ENCODE results near the gene BRD1.
"Not testable (repeated sequence)": the region's sequence is repeated elsewhere in the genome, so short reads cannot be mapped to it uniquely, and the experiment has no call there.

The BRD1 gene

GRCh38 chr22:49853981-49854831, 26.5 kb upstream of the BRD1 start:
- DNase-seq (ENCODE audit: low spot score) = no peak

GRCh38 chr22:49852898-49853894, 25.5 kb upstream of the BRD1 start, which contains the start of gene ZBED4:
TSS of gene ZBED4 (plus strand) at chr22:49853844. CDS start at chr22:49883663, 29,819 bp downstream.
- peak; percentile 96 for DNase-seq (ENCODE audit: low spot score)

GRCh38 chr22:49852568-49852897, 24.9 kb upstream of the BRD1 start:
- not testable (repeated sequence) for DNase-seq (ENCODE audit: low spot score)

DNA sequence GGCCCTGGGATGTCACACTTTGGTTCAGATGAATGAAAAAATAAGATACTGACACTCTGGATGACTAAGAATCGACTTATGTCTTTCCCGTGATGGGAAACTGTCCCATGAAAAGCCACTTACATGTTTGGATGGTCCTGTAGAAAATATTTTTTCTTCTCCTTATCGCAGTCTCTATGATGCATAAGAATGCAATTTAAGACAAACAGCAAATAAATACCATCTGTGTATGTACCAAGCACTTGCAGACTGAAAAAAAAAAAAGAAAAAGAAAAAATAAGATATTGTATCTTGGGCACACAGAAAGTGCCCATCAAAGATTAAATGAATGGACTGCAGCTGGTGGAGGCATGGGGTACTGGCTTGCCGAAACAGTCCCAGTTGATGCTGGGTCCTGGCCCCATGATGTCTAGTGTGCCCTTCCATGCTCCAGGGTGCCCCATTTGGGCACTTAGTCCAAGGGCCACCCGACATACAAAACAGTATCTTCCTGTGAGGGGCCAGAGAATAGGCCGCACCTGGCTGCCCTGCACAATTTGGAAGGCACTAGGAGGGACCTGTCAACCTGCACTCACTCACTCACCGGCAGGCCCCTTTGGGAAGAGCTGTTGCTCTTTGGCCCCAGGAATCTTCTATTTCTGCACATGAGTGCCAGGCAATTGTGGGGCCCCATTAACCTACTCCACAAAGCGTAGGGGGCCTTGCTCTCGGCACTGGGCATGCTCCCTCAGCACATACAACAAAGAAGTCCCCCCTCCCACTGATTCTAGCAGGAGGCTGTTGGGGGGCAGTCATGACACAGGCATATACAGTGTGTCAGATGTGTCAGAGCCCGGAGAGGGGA, 23.5 kb upstream of the BRD1 start:
- DNase-seq (ENCODE audit: low spot score) = no peak

GRCh38 chr22:49850021-49850911, 22.6 kb upstream of the BRD1 start:
- no peak for DNase-seq (ENCODE audit: low spot score)

- no peak for DNase-seq (ENCODE audit: low spot score)
Observed at GRCh38 chr22:49849161-49850020, 21.7 kb upstream of the BRD1 start.

- no peak for DNase-seq (ENCODE audit: low spot score)
Observed at GRCh38 chr22:49848690-49849160, 21.1 kb upstream of the BRD1 start.

DNA sequence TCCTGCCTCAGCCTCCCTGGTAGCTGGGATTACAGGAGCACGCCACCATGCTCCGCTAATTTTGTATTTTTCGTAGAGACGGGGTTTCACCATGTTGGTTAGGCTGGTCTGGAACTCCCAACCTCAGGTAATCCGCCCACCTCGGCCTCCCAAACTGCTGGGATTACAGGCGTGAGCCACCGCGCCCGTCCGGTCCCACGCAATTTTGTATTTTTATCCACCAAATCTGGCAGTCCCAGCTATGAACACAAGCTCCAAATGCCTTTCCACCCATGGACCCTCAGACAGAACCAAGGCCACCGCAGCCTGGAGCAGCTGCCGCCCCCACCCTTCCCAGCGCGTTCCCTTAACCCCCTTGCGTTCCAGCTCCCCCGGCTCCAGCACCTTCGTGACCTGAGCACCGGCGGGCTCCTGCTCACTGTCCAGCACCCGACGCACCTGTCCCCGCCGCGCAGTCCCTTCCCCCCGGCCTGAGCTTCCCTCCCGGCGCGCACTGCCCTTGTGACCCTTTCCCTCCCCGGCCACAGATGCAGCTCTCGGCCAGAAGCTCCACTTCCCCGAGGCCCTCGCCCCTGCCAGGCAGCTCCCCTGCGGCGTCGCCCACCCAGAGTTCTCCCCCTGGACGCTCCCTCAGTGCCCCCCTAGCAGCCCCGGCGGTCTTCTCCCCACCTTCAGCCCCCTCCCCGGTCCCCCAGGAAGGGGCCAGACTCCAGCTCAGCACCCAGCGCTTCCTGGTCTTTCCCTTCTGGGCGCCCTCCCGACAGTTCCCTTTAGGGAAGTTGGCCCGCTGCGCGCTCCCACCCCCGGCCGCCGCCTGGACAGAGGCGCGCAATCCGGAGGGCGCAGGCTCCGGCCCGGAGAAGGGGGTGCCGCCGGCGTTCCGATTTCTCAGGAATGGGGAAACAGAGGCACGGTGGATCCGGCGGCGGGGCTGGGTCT, 20.3 kb upstream of the BRD1 start:
- DNase-seq (ENCODE audit: low spot score) = no peak

GRCh38 chr22:49845666-49846459, 18.2 kb upstream of the BRD1 start:
- DNase-seq (ENCODE audit: low spot score) = no peak

- no peak for DNase-seq (ENCODE audit: low spot score)
Observed at GRCh38 chr22:49845241-49845640, 17.6 kb upstream of the BRD1 start.

- DNase-seq (ENCODE audit: low spot score) = no peak
Observed at GRCh38 chr22:49838771-49839717, 11.4 kb upstream of the BRD1 start.

DNA sequence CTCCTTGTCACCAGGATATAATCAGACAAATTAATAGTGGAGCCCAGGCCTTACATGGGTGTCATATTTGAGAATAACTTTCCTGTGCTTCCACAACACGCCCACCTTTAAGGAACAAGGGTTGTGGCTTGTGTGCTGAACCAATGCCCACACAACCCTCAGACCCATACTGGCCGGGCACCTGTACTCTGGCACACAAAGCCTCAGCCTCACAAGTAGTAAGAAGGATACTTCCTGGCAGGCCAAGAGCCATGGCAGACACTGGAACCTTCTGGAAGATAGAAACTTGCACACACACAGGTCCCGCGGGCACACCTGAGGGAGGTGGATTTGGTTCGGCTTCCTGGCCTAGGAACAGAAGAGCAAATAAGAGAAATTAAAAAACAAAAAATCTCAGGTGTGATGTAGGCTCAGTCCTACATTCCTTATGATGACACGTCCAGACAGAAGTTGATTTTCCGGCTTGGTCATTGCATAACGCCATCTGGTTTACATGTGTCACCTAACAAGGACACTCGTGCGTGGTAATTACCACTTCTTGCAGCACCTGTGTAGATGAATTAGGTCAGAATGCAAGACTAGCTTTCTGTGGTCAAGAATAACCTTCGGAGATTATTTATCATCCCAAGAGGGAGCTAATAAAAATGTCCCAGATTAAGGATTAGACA, 5.8 kb upstream of the BRD1 start:
- no peak for DNase-seq (ENCODE audit: low spot score)

DNA sequence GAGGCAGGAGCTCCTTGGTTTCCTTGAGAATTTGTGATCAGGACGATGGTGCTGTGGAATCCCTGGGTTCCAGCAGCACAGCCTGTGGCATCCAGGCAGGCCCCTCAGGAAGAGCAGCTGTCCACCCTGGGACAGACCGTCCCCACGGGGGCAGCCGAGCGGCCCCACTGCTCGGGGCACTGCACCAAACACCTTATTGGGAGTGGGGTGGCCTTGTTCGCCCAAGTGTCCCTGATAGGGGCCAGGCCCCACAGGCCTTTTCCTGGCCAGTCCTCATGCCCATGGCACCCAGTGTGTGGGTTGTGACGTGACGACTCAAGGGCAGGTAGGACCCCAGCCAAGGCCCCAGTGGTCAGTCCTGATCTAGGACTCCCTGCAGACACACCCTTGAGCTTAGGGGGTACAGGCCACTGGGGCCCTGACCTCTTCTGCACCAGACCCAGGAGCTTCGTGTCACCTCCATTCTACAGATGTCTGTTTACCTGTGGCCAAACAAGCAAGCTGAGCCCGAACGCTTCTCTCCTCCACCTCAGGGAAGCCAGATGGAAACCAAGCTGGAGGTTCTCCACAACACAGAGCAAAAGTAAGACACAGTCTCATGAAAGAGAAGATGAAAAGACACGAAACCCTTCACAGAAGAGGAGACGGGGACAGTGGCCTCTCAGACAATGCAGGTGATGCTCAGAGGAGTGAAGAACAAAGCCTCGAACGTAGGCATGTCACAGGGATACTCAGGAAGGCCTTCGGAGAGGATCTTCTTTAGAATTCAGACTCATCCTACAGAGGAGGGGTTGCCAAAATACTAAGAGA, 1.6 kb upstream of the BRD1 start:
- DNase-seq (ENCODE audit: low spot score) = no peak

DNA sequence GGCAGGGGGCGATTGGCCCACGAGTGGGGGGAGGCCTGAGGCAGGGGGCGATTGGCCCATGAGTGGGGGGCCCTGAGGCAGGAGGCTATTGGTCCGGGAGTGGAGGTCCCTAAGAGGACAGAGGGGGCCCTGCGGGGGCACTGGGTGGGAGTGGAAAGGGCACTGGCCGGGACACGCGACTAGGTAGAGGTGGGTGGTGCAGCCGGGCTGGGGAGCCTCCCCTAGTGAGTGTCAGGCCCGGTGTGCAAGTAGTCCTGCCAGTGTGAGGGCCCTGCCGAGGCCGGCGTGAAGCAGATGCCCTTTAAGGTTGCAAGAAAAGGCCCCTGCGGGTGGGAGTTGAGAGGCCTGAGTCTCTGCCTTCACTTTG, 909 bp upstream of the BRD1 start:
- DNase-seq (ENCODE audit: low spot score) = no peak

GRCh38 chr22:49827271-49827852, 311 bp downstream of the BRD1 start:
- DNase-seq (ENCODE audit: low spot score) = no peak
